A673 (cell line): Measurements from ENCODE around the gene TMEM233. TPM values are rescaled to one million over a fixed set of nuclear protein-coding genes. Genes with fewer than 3 reads are reported as not detected.

Experiments
- BruUV-seq: library from RNA; stranded (reverse); fragments of 400-500 nt; replicated peaks from 2 replicates; lab custom pipeline; 2021; lab: Mats Ljungman, UMichigan
- CTCF ChIA-PET: fragments of 300-600 bp; sonication (Branson Sonifier 250); formaldehyde crosslinking; loops from one replicate; lab custom pipeline; 2022; ENCODE audit warnings: antibody characterized with exemption; lab: Charles Lee
- POLR2A ChIA-PET: fragments of 300-600 bp; sonication (Branson Sonifier 250); formaldehyde crosslinking; loops from one replicate; lab custom pipeline; 2022; ENCODE audit warnings: antibody characterized with exemption; ENCODE audit not compliant: low non-redundant PET; lab: Charles Lee
- DNase-seq: peaks from one replicate; pipeline ENCODE4 v3.0.0-alpha.2; 2015; ENCODE audit warnings: low spot score
- H3K27ac ChIP-seq: fragments of 200-600 bp; sonication (generic); 2 replicates; pipeline ENCODE4 v1.5.1; 2016; ENCODE audit warnings: mixed run types, low read depth, mild to moderate bottlenecking, mixed read lengths, antibody characterized with exemption, low read length; ENCODE audit not compliant: poor library complexity, severe bottlenecking
- H3K27me3 ChIP-seq: fragments of 200-600 bp; sonication (generic); replicated peaks from 2 replicates; pipeline ENCODE4 v1.6.1; 2017; ENCODE audit warnings: mixed run types, low read depth, mild to moderate bottlenecking, mixed read lengths, antibody characterized with exemption, low read length; ENCODE audit not compliant: insufficient read depth, poor library complexity
- H3K36me3 ChIP-seq: fragments of 200-600 bp; sonication (generic); 2 replicates; pipeline ENCODE4 v1.6.1; 2016; ENCODE audit warnings: mixed run types, mild to moderate bottlenecking, mixed read lengths, antibody characterized with exemption, low read length; ENCODE audit not compliant: insufficient read depth, poor library complexity, severe bottlenecking
- H3K4me1 ChIP-seq: fragments of 200-600 bp; sonication (generic); 2 replicates; pipeline ENCODE4 v1.6.1; 2017; ENCODE audit warnings: mixed run types, mild to moderate bottlenecking, mixed read lengths, antibody characterized with exemption, low read length; ENCODE audit not compliant: insufficient read depth, poor library complexity, severe bottlenecking
- H3K4me3 ChIP-seq: fragments of 200-600 bp; sonication (generic); 2 replicates; pipeline ENCODE4 v1.5.1; 2016; ENCODE audit warnings: low read depth, mixed run types, mild to moderate bottlenecking, mixed read lengths, low read length; ENCODE audit not compliant: poor library complexity, severe bottlenecking
- H3K9me3 ChIP-seq: fragments of 200-600 bp; sonication (generic); 2 replicates; pipeline ENCODE4 v1.6.1; 2016; ENCODE audit warnings: mixed run types, low read depth, mild to moderate bottlenecking, mixed read lengths, antibody characterized with exemption, low read length; ENCODE audit not compliant: poor library complexity, severe bottlenecking
- EZH2 ChIP-seq: fragments of 200-600 bp; sonication (generic); IDR thresholded peaks from 2 replicates; pipeline ENCODE4 v1.6.1; 2017; ENCODE audit warnings: borderline replicate concordance, low read depth, mild to moderate bottlenecking, mixed read lengths, antibody characterized with exemption, low read length; ENCODE audit not compliant: poor library complexity, severe bottlenecking
- intact Hi-C: fragments of 100-400 bp; cut with micrococcal nuclease; formaldehyde crosslinking; loops from one replicate; pipeline ENCODE4 v1.10.0; 2022; ENCODE audit not compliant: unreplicated experiment
- total RNA-seq: library from RNA; stranded (reverse); gene quantifications from 2 replicates; pipeline ENCODE4 v1.2.3, GENCODE V29; 2021
- TF ChIP-seq, protein P1 (sequence below): fragments of 300-800, 200-600 bp; sonication (generic); conservative IDR thresholded peaks from 2 replicates; pipeline ENCODE4 v1.5.1; 2017; ENCODE audit warnings: low read depth, mild to moderate bottlenecking, antibody characterized with exemption, low read length, moderate library complexity, mixed read lengths

TMEM233 gene
- total RNA-seq, 1 experiment from 2014 or later = 10.7 TPM

DNA sequence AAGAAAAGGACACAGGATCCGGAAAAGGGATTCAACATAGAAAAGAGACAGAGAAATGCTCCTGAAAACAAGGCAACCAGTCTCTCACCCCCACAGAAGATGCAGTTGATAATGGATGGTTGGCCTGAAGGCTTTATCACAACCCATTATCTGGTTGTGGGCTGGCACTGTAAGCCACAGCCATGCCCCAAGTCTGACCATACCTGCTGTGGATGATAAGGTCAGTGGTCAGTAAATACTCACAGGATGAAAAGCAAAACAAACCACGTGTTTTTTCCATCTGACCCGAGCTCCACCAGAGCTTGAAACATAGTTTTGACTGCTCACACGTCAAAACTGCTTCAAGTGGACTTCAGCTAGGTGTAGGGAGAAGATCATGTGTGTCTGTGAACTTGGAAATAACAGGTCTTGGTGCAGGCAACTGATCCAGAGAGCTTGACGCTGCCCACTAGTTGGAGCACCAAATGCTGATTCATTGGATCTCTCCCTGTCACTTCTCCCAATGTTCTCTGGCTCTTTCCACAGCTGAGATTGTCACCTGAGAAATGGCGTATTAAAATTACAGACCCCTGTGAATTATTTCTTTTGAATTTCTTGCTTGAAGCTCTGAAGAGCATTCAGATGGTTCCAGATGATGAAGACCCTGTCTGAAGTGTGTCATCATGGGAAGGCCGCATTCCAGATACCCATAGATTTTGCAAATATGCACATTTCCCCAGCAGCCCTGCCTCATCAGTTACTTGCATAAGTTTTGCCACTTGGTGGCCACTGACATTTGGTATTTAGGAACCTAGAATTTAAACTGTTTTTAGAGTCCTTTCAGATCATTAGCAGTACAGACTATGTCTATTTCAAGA lies 8.5 kb downstream of the TMEM233 start:
- POLR2A ChIA-PET = no interaction called here
- TF ChIP-seq, protein P1, sequence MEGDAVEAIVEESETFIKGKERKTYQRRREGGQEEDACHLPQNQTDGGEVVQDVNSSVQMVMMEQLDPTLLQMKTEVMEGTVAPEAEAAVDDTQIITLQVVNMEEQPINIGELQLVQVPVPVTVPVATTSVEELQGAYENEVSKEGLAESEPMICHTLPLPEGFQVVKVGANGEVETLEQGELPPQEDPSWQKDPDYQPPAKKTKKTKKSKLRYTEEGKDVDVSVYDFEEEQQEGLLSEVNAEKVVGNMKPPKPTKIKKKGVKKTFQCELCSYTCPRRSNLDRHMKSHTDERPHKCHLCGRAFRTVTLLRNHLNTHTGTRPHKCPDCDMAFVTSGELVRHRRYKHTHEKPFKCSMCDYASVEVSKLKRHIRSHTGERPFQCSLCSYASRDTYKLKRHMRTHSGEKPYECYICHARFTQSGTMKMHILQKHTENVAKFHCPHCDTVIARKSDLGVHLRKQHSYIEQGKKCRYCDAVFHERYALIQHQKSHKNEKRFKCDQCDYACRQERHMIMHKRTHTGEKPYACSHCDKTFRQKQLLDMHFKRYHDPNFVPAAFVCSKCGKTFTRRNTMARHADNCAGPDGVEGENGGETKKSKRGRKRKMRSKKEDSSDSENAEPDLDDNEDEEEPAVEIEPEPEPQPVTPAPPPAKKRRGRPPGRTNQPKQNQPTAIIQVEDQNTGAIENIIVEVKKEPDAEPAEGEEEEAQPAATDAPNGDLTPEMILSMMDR = no peak
- TF ChIP-seq EZH2 = no peak
- intact Hi-C loops = no loop called here
- peaks cover 7% of the 10 kb centered on the region for H3K9me3 ChIP-seq
- BruUV-seq = no TSS peak
- no peaks in the 10 kb centered on the region for H3K27me3 ChIP-seq
- H3K4me1 ChIP-seq = peaks cover 20% of the 10 kb centered on the region
- CTCF ChIA-PET = no interaction called here
- H3K27ac ChIP-seq = no peak overlapping the region
- H3K4me3 ChIP-seq = no peak overlapping the region
- no peaks in the 10 kb centered on the region for H3K36me3 ChIP-seq
- no peak for DNase-seq

GRCh38 chr12:119602734-119603094 lies 9.1 kb downstream of the TMEM233 start:
- intact Hi-C loops = no loop called here
- Histone ChIP-seq H3K27ac (no peak overlapping the region), H3K27me3 (no peaks in the 10 kb centered on the region), H3K9me3 (peaks cover 7% of the 10 kb centered on the region), H3K4me3 (no peak overlapping the region), H3K36me3 (no peaks in the 10 kb centered on the region), H3K4me1 (peaks cover 15% of the 10 kb centered on the region)
- CTCF ChIA-PET = no interaction called here
- TF ChIP-seq EZH2 = no peak
- TF ChIP-seq, protein P1 = no peak
- POLR2A ChIA-PET = no interaction called here
- no TSS peak for BruUV-seq
- no peak for DNase-seq

GRCh38 chr12:119603767-119604166 lies 10.2 kb downstream of the TMEM233 start:
- BruUV-seq = no TSS peak
- peaks cover 15% of the 10 kb centered on the region for H3K4me1 ChIP-seq
- ChIA-PET CTCF (no interaction called here), POLR2A (no interaction called here)
- DNase-seq = no peak
- no peaks in the 10 kb centered on the region for H3K36me3 ChIP-seq
- peaks cover 7% of the 10 kb centered on the region for H3K9me3 ChIP-seq
- TF ChIP-seq EZH2 = no peak
- TF ChIP-seq, protein P1 = no peak
- no peaks in the 10 kb centered on the region for H3K27me3 ChIP-seq
- no peak overlapping the region for H3K4me3 ChIP-seq
- no peak overlapping the region for H3K27ac ChIP-seq
- intact Hi-C loops = no loop called here
